Gastrocnemius medialis (tissue), 4 donors: ENCODE results near the gene YBEY.

ENCODE experiments used
- CTCF ChIP-seq, 5 experiments: fragments of 450-650 bp in 3 of 5; fragments of 200-600 bp in 2 of 5; sonication (generic) in 2 of 5; IDR thresholded peaks in 4 of 5; conservative IDR thresholded peaks in 1 of 5; 1 replicate in 4 of 5; 2 replicates in 1 of 5; pipeline ENCODE4 v1.5.1; 2016 to 2019; ENCODE audit warnings: antibody characterized with exemption in 5 of 5, mild to moderate bottlenecking in 3 of 5, moderate library complexity in 3 of 5
- POLR2A ChIP-seq, 2 donors: fragments of 450-650 bp; IDR thresholded peaks; one replicate each; pipeline ENCODE4 v1.6.1; 2017; ENCODE audit warnings: antibody characterized with exemption in 2 of 2, mild to moderate bottlenecking in 2 of 2, moderate library complexity in 2 of 2

DNA sequence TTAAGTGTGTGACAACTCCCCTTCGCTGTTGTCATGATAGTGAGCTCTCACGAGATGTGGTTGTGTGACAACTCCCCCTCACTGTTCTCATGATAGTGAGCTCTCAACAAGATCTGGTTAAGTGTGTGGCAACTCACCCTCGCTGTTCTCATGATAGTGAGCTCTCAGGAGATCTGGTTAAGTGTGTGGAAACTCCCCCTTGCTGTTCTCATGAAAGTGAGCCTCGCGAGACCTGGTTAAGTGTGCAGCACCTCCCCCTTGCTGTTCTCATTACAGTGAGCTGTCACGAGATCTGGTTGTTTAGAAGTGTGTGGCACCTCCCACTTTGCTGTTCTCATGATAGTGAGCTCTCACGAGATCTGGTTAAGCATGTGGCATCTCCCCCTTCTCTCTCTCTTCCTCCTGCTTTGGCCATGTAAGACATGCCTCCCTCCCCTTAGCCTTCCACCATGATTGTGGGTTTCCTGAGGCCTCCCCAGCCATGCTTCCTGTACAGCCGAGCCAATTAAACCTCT lies 32.5 kb upstream of the YBEY start:
- TF ChIP-seq CTCF (IDR thresholded peaks at IDR 0.05 in 4 of 5, conservative IDR thresholded peaks at IDR 0.05 in 1 of 5) (no peak), POLR2A (IDR thresholded peaks at IDR 0.05) (no peak)
